HG02852 (cell line): Measurements from ENCODE around the gene SLC7A8.

Experiments
- ATAC-seq: cut with Tn5 transposase; IDR thresholded peaks from one replicate; pipeline ENCODE4 v1.9.1; 2021; ENCODE audit warnings: mild to moderate bottlenecking, moderate library complexity; ENCODE audit not compliant: unreplicated experiment

Gene SLC7A8

DNA sequence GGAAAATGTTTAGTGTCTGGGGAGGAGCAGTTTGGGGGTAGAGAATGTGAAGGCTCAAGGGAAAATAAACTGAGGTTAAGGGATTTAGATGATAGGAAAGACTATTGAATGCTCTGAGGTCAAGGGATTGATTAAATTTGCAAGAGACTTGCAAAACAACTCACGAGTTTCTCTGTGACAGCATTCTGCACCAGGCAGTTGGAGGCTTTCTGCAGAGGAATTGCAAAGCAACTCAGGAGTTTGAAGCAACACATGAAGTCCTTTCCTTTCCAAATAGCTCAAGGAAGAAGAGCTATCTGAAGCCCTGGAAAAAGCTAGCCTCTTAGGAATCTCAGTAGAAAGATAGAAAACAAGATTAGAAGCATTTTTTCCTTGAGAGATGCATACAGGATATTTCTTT, 23.9 kb downstream of the SLC7A8 start:
- ATAC-seq: no peak

- no peak for ATAC-seq
These were observed 24.7 kb downstream of the SLC7A8 start for GRCh38 chr14:23158779-23159178.

DNA sequence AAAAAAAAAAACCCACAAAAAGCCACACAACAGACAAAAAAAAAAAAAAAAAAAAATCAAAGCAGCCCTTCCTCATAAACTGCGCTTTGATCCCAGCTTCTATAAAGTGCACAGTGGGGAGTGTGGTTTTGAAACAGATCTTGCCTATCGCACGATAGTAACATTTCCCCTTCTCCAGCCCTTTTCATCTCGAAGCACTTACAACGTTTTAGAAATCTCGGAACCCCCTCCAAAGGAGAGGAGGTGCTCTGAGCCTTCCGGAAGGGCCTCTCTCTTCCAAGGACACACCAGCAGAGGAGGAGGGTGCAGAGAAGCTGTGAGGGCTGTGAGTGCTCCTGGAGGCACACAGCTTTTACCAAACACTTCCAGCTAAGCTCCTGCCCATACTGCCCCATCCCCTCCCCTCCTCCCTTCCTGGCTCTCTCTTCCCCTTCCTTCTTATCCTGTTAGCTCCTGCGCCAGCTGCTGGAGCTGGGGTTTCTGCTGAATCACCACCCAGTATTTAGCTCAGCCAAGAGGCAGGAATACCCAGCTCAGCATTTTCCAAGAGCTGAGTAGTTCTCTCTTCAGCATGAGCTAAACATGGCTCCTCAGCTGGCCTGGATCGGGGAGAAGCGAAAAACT, 28.4 kb downstream of the SLC7A8 start:
- no peak for ATAC-seq

DNA sequence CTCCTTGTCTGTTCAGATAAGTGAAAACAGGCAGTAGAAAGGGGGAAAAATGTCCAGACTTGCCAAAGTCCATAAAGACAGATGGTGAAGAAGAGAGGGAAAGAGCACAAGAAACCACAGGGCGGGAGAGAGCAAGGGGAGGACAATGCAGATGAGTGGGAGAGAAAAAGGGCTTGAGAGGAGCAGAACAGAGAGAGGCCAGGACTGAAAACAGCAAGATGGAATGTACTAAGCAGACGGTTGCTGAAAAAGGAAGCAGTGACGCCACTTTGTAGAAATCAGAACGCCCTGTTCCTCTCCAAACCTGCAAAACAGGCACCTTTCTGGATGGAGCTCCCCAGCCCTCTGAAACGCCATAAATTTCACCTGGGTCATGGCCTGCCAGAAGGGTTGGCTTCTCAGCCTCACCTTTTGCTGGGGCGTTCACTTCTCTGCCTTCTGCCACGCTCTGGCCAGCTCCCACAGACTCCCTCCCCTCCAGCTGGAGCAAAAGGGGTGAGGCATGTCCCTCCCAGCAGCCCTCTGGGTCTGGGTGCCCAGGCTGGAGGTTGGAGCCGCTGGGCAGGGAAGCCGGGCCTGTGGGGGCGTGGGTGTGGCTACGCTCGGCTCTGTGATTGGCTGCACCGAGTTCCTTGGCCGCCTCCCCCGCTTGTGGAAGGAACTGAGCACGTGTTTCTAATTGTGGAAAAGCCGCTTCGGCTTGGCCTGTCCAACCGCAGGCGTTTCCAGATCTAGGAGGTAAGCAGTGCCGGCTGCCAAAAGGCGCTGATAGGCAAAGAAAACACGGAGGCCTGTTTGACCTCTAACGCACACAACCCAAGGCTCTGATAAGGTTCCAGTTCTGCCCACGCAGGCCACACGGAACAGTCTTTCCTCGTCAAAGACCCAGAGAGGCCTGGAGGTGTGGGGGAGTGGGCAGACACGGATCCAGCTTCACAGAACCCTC, 29.3 kb downstream of the SLC7A8 start:
- no peak for ATAC-seq

DNA sequence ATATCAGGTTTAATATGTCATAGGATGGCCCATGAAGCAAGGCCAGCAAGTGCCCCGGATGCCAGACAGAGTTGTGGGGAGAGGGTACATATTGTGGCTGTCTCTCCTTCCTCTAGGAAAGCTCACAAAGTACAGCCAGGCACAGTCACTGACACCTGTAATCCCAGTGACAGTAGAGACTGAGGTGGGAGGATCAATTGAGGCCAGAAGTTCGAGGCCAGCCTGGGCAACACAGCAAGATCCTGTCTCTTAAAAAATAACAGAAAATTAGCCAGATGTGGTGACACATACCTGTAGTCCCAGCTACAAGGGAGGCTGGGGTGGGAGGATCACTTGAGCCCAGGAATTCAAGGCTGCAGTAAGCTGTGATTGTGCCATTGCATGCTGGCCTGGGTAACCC, 32.1 kb downstream of the SLC7A8 start:
- ATAC-seq: no peak

DNA sequence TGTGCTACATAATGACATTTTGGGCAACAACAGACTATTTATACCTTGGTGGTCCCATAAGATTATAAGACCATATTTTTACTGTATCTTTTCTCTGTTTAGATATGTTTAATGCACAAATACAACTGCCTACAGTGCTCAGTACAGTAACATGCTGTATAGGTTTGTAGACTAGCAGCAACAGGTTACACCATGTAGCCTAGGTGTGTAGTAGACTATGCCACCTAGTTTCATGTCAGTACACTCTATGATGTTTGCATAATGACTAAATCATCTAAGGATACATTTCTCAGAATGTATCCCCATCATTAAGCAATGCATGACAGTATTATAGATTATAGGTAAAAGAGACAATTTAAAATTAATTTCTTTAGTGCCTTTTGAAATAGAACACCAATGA, 33.7 kb downstream of the SLC7A8 start:
- no peak for ATAC-seq

GRCh38 chr14:23148591-23149249, 34.7 kb downstream of the SLC7A8 start:
- ATAC-seq: no peak

- ATAC-seq: no peak
These were observed 35.8 kb downstream of the SLC7A8 start for GRCh38 chr14:23147676-23148075.

DNA sequence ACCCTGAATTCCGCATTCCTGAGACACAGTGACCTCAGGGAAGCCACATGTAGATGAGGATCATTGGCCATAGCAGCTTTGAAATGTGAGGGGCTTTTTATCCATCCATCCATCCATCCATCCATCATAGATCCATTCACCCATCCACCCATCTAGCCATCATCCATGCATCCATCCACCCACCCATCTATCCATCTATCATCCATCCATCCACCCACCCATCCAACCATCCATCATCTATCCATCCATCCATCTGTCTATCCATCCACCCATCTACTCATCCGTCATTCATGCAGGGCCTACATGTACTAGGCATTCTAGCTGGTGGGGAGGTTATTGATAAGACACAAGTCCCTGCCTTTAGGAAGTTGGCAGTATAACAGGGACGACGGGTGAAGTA, 36.5 kb downstream of the SLC7A8 start:
- no peak for ATAC-seq

- ATAC-seq: no peak
These were observed 37.0 kb downstream of the SLC7A8 start for GRCh38 chr14:23146351-23146910.

DNA sequence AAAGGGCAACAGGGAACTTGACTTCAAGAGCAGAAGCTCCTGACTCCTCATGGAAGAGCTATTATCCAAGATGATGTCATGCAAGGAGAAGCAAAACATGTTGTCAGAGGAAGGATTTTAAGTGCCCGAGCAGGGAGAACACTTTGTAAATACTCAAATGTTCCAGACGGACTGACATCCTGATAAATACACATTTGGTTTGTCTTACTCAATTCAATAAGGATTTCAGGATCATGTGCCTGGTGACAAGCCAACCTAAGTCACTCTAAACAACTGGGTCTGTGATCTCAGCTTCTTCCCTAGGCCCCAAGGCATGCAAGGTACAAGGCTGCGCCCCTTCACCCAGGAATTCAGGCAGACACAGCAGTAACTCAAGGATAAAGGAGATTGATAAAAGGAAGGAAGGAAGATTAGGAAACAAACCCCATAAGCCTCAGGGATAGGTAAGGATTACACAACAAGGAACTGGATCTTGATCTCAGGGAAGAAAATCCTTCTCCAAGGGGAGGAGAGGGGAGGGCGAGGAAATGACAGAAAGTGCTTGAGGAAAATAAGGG, 37.6 kb downstream of the SLC7A8 start:
- no peak for ATAC-seq

GRCh38 chr14:23143911-23144310, 39.5 kb downstream of the SLC7A8 start:
- no peak for ATAC-seq

- no peak for ATAC-seq
These were observed 40.6 kb downstream of the SLC7A8 start for GRCh38 chr14:23142826-23143225.

GRCh38 chr14:23141706-23142444, 41.6 kb downstream of the SLC7A8 start:
- ATAC-seq: no peak

DNA sequence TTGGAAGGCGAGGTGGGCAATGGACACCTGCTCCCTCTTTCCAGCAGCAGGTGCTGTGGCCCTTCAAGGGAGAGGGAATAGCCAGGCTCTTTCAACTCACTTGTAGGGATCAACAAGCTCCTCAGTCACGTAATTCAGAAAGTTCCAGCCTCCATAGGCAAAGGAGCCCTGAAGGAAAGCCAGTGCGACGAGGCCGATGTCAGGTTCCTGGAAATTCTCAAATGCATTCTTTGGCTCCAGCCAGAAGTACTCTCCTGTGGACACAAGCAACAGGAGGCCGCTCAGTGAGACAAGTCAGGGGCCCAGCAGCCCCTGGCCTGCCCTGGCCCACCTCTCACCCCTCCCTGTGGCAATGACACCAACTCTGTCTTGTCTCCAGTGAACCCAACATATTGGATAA, 43.1 kb downstream of the SLC7A8 start:
- no peak for ATAC-seq

GRCh38 chr14:23139874-23140273, 43.6 kb downstream of the SLC7A8 start:
- ATAC-seq: no peak

GRCh38 chr14:23137813-23138535, 45.5 kb downstream of the SLC7A8 start:
- ATAC-seq: no peak

DNA sequence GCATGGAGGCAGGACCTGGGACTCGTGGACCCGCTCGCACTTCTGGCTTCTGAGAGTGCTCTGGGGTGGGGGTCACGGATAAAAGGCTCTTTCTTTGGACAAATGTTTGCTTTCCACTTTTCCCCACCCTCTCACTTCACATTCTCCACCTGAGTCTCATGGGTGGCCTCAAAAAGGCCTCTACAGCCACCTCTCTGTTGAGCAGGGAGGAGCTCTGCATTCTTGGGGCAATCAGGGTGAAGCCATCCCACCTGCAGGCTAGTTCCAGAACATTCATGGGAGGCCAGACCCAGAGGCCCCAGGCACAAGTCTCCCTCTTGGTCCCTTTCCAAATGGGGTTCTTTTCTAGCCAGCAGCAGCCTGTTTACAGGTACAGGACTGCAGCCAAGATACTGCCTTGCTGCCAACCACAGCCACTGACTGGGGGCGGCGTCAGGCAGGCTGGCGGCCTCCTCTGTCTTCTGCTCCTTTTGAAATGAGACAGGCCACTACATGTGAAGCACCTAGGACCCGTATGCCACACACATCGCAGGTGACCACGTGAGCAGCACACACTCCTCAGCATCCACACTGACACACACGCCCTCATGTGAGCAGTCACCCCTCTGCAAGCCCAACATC, 46.2 kb downstream of the SLC7A8 start:
- ATAC-seq: no peak

DNA sequence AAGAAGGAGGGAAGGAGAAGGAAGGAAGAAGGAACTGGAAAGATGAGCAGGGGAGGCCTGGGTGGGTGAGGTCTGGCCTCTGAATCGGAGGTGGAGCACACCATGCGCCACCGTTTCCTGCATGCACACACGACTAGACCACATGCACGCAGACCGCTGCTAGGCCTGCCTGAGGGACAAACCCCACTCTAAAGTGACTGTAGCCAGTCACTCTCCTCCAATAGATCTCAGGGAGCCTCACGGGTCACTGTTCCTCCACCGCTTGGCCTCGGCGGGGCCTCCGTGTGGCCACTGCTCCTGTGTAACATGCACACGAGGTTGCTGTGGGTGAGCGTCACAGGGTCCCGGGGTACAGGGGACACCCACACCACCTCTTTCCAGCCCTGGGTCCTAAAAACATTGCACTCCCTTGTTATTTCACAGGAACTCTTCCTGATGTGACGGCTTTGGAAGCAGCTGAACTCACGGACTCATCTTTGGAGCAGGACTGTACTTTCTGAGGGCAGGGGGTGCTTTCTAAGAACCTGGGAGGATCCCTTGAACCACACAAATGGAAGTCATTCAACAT, 46.8 kb downstream of the SLC7A8 start:
- no peak for ATAC-seq
